OCI-LY1 (cell line): Measurements from ENCODE around the gene CENPS.

Source experiments
- H2AFZ ChIP-seq: fragments of 200-600 bp; sonication (generic), shearing (Covaris generic); 2 replicates; pipeline ENCODE4 v1.6.0; 2014; ENCODE audit warnings: antibody characterized with exemption, mild to moderate bottlenecking, low read length
- H3F3A ChIP-seq: fragments of 200-600 bp; sonication (generic), shearing (Covaris generic); 2 replicates; pipeline ENCODE4 v1.6.0; 2014; ENCODE audit warnings: mild to moderate bottlenecking, antibody characterized with exemption, low read length, moderate library complexity; ENCODE audit not compliant: insufficient read depth
- H3K27ac ChIP-seq: fragments of 200-600 bp; sonication (generic); 2 replicates; pipeline ENCODE4 v1.5.1; 2014; ENCODE audit warnings: low read length, mixed run types, mild to moderate bottlenecking, low read depth; ENCODE audit not compliant: poor library complexity, severe bottlenecking
- H3K27me3 ChIP-seq: fragments of 200-600 bp; sonication (generic); 2 replicates; pipeline ENCODE4 v1.6.0; 2014; ENCODE audit warnings: antibody characterized with exemption, mild to moderate bottlenecking, low read length, moderate library complexity; ENCODE audit not compliant: insufficient read depth
- H3K36me3 ChIP-seq: fragments of 200-600 bp; sonication (generic); 2 replicates; pipeline ENCODE4 v1.6.1; 2014; ENCODE audit warnings: mild to moderate bottlenecking, antibody characterized with exemption, low read length, moderate library complexity, mixed read lengths; ENCODE audit not compliant: insufficient read depth
- H3K4me1 ChIP-seq: fragments of 200-600 bp; sonication (generic); 2 replicates; pipeline ENCODE4 v1.5.1; 2014; ENCODE audit warnings: mild to moderate bottlenecking, low read length, moderate library complexity; ENCODE audit not compliant: insufficient read depth, severe bottlenecking
- H3K4me2 ChIP-seq: fragments of 200-600 bp; sonication (generic), shearing (Covaris generic); 2 replicates; pipeline ENCODE4 v1.6.1; 2014; ENCODE audit warnings: low read length
- H3K4me3 ChIP-seq: fragments of 200-600 bp; sonication (generic); 2 replicates; pipeline ENCODE4 v1.5.1; 2014; ENCODE audit warnings: low read length, low read depth, mild to moderate bottlenecking, mixed read lengths; ENCODE audit not compliant: poor library complexity, severe bottlenecking
- H3K79me2 ChIP-seq: fragments of 200-600 bp; shearing (Covaris generic); 2 replicates; pipeline ENCODE4 v1.6.1; 2016; ENCODE audit warnings: mixed run types, low read length, mixed read lengths; ENCODE audit not compliant: insufficient read depth
- H3K9ac ChIP-seq: fragments of 200-600 bp; sonication (generic), shearing (Covaris generic); 2 replicates; pipeline ENCODE4 v1.6.1; 2014; ENCODE audit warnings: mild to moderate bottlenecking, low read length, mixed read lengths
- H3K9me2 ChIP-seq: fragments of 200-600 bp; sonication (generic), shearing (Covaris generic); 2 replicates; pipeline ENCODE4 v1.6.1; 2014; ENCODE audit warnings: low read depth, mild to moderate bottlenecking, low read length, mixed read lengths
- H3K9me3 ChIP-seq: fragments of 200-600 bp; shearing (Covaris generic); 2 replicates; pipeline ENCODE4 v1.6.1; 2014; ENCODE audit warnings: low read length, mixed read lengths
- H4K20me1 ChIP-seq: fragments of 200-600 bp; sonication (generic), shearing (Covaris generic); 2 replicates; pipeline ENCODE4 v1.6.0; 2016; ENCODE audit warnings: mild to moderate bottlenecking, low read length; ENCODE audit not compliant: insufficient read depth
- CTCF ChIP-seq: fragments of 200-600 bp; sonication (generic), shearing (Covaris generic); IDR thresholded peaks from 2 replicates; pipeline ENCODE4 v1.5.1; 2017; ENCODE audit warnings: mild to moderate bottlenecking, antibody characterized with exemption, low read length, moderate library complexity, mixed read lengths
- EZH2 ChIP-seq: fragments of 200-600 bp; sonication (generic), shearing (Covaris generic); IDR thresholded peaks from 2 replicates; pipeline ENCODE4 v1.8.0; 2017; ENCODE audit warnings: borderline replicate concordance, mixed run types, mild to moderate bottlenecking, antibody characterized with exemption, low read length, moderate library complexity, mixed read lengths

CENPS gene

GRCh38 chr1:10384219-10384618 is 46.0 kb upstream of the CENPS start:
- peaks cover 11% of the 10 kb centered on the region for H3K4me1 ChIP-seq
- H3K27me3 ChIP-seq, result peaks cover 5% of the 10 kb centered on the region; the same call in 1 of the 2 replicates
- H2AFZ ChIP-seq, result no peak overlapping the region
- no peak overlapping the region for H3K4me3 ChIP-seq
- H3K9ac ChIP-seq, result no peak overlapping the region
- TF ChIP-seq CTCF, result no peak
- no peak for TF ChIP-seq EZH2
- no peaks in the 10 kb centered on the region for H3K9me3 ChIP-seq
- H3K36me3 ChIP-seq, result no peaks in the 10 kb centered on the region
- H3K9me2 ChIP-seq, result no peaks in the 10 kb centered on the region
- H3K79me2 ChIP-seq, result no peaks in the 10 kb centered on the region
- H3K27ac ChIP-seq, result no peak overlapping the region
- no peak overlapping the region for H3K4me2 ChIP-seq
- H4K20me1 ChIP-seq, result no peaks in the 10 kb centered on the region
- no peaks in the 10 kb centered on the region for H3F3A ChIP-seq

- H3K4me2 ChIP-seq, result no peak overlapping the region
- peaks cover 5% of the 10 kb centered on the region; the same call in 1 of the 2 replicates for H3K27me3 ChIP-seq
- no peaks in the 10 kb centered on the region for H3K79me2 ChIP-seq
- no peaks in the 10 kb centered on the region for H3K9me3 ChIP-seq
- no peaks in the 10 kb centered on the region for H4K20me1 ChIP-seq
- H3K4me3 ChIP-seq, result no peak overlapping the region
- no peak overlapping the region for H2AFZ ChIP-seq
- no peaks in the 10 kb centered on the region for H3F3A ChIP-seq
- no peaks in the 10 kb centered on the region for H3K9me2 ChIP-seq
- H3K4me1 ChIP-seq, result peaks cover 11% of the 10 kb centered on the region
- no peak overlapping the region for H3K9ac ChIP-seq
- H3K27ac ChIP-seq, result no peak overlapping the region
- H3K36me3 ChIP-seq, result no peaks in the 10 kb centered on the region
- no peak for TF ChIP-seq CTCF
- no peak for TF ChIP-seq EZH2
Measured at GRCh38 chr1:10386761-10387676, 43.2 kb upstream of the CENPS start.

- Histone ChIP-seq H3K27ac (peak overlapping the region; percentile 1), H3K79me2 (no peaks in the 10 kb centered on the region), H3K27me3 (peaks cover 5% of the 10 kb centered on the region; the same call in 1 of the 2 replicates), H3K4me2 (peak overlapping the region; percentile 42; the same call in 1 of the 2 replicates), H3K9me2 (no peaks in the 10 kb centered on the region), H2AFZ (no peak overlapping the region), H3K4me3 (no peak overlapping the region), H4K20me1 (no peaks in the 10 kb centered on the region), H3K36me3 (no peaks in the 10 kb centered on the region), H3K9ac (no peak overlapping the region), H3K9me3 (no peaks in the 10 kb centered on the region), H3F3A (no peaks in the 10 kb centered on the region), H3K4me1 (peaks cover 11% of the 10 kb centered on the region)
- no peak for TF ChIP-seq EZH2
- no peak for TF ChIP-seq CTCF
Measured at GRCh38 chr1:10387677-10388386, 42.4 kb upstream of the CENPS start.
